Effector CD8-positive, alpha-beta T cell (primary cell): Measurements from ENCODE around the gene LRMDA.

Source experiments
- DNase-seq: peaks from one replicate; lab custom pipeline; 2025; lab: John Stamatoyannopoulos, UW

The LRMDA gene

DNA sequence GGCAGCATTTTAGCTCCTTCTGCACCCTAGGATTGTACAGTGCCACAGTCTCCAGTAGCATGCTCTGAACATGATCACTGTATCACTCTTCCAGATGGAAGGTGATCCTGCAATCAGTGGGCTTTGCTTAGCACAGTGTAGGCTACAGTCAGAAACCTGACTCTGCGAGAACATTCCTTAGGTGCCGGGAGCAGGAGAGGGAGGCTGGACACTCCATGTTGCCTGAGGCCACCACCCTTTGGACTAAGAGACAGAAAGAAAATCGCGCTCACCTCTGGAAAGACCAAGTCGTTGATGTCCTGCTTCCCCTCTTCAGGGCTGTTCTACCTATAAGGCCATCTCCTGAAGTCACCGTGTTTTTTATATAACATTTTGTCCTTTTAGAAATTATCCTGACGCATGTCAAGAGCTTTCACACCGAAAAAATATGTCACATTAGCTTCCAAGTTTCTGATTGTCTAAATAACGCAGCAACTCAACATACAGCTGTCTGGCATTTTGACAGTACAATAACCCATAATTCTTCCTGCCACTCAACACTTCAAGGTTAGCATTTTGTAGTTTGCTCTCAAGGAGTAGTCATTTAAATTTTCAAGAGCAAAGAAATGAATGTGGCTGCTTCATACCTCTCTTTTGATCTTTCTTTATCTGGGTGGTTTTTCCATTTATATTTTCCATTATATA, 563.1 kb downstream of the LRMDA start:
- no peak for DNase-seq

GRCh38 chr10:75995041-75995430, 563.6 kb downstream of the LRMDA start:
- no peak for DNase-seq

- no peak for DNase-seq
These were observed 564.3 kb downstream of the LRMDA start for GRCh38 chr10:75995720-75996119.

DNA sequence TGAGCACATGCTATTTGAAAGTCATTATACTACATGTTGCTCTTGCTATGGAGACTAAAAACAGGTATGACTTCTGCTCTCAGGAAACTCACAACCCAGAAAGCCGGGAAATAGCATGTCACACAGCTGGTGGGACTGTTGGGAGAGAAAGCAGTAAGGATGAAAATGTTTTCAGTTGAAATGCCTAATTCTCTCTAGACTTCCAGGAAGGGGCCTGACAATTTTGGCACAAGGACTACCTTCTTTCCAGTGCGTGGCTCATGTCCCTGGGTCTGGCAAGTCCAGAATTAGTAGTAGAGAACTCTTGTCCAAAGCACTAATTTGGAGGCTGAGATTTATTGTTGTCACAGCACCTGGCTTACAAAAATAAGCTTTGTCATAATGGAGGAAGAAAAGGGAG, 567.6 kb downstream of the LRMDA start:
- DNase-seq = no peak

DNA sequence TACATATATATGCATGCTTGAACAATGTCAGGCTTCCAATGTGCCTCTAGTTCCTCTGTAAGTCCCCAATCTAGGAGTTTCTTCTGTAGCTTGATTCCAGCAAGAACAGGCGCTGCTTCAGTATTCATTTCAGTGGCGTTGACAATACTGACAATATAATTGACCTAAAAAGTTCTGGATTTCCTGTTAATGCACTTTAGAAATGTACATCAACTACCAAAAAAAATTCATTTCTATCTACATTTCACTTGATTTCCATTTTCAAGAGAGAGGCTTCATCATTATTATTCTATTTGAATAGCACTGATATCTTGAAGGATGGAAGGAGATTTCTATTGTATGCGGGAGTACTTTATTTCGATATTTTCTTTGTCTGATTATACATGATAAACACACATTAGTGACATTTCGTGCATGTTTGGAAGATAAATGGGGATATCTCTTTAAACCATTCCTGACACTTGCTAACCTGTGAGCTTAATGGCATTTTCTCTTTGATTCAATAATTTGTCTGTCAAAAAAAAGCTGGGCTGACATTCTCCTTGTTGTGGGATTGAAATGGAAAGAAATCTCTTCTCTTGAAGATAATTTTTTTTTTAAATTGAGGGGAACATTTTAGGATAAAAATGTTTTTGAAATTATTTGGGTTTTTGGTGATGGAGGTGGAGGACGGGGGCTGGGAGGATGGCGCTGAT, 568.2 kb downstream of the LRMDA start:
- DNase-seq = no peak

DNA sequence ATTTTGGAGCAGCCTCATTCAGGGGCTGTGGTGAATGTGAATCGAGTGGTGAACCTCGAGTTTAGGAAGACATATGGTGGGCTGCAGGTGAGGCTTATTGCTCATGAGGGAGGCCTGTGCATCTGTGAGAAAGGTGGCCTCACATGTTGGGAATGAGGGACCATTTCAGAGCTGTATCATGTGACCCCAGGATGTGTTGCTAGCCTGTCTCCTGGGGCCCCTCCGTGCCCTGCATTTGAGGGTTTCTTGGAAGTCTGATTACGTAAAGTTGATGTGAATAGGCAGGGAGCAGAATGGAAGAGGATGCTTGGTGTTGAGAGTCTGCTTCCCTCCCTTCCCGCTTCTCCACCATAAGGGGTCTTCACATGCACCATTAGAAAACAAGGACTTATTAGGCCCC, 569.1 kb downstream of the LRMDA start:
- no peak for DNase-seq

- no peak for DNase-seq
These were observed 569.6 kb downstream of the LRMDA start for GRCh38 chr10:76001019-76001418.

DNA sequence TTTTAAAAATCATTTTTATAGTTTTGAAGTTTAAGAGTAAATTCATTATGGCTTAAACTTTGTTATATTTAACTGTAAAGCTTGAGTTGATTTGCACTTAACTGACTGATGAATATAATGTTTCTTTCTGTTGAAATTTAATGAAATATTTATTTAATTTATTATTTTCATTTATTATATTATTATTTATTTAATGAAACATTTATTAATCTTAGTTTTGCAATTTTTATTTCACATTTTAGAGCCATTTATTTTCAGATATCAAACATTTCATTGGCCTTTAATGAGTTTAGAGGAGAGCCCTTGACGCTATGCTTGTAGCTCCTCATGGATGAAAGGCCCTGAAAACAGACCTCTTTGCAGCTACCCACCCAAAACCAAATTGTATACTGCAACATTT, 570.0 kb downstream of the LRMDA start:
- no peak for DNase-seq

DNA sequence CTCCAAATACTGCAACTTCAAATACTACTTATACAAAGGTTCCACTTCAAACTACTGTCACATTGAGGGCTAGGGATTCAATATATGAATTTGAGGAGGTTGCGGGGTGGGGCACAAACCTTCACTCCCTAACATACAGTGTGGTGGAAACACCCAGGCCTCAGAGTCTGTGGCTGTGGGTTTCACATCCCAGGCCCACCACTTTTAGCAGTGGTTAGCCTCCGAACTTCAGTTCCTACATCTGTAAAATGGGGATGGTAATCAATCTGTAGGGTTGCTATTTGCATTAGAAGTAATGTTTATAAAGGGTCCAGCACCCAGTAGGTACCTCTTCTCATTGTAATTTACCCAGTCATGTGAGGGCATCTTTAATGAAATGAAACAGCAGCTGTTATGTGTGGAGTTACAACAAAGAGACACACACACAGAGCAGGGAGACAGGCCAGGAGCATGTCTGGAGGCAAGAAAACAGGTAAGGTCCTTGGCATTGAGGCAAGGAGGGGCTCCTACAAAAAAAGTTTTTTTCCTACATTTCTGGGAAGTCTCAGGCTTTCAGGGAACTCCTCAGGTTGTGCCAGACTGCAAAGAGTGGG, 570.9 kb downstream of the LRMDA start:
- no peak for DNase-seq

DNA sequence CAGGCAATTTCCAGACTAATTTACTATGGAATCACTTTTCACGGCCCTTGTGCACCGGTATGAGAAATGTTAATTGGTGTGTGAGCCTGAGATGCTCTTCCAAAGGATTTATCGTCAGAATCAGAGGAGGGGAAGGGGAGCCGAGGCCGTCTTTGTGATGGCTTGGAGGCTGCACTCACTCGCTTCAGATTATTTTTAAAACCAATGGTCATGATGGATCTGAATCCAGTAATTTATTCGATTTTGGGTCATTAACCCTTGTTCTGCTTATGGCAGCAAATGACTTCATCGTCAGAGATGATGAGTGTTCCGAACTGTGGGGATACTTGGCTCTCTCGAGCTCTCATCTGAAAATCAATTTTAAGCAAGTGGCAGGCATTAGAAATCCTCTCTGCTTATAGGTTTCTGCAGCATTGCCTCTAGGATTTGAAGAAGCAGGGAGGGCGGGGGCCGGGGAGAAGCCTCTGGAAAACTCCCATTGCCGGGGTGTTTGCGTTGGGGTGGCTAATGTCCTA, 576.3 kb downstream of the LRMDA start:
- no peak for DNase-seq

GRCh38 chr10:76009531-76009930, 578.1 kb downstream of the LRMDA start:
- DNase-seq = no peak

DNA sequence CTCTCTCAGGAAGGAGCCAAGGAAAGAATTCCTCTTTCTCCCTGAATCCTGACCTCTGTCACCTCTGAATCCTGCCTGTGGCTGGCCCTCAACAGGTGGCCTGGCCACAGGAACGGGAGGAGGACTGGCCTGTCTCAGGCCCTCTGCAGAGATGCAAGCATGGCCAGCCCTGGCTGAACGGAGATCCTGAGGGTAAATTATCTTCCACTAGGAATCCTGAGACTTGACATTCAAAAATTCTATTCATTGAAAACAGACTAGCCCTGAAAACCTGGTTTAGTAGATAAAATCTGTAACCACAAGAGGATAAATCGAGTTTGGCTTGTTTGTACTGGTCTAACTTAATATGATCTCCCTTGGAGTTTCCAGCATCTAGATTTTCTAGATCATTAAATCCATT, 579.3 kb downstream of the LRMDA start:
- DNase-seq = no peak

GRCh38 chr10:76012716-76013327, 581.4 kb downstream of the LRMDA start:
- DNase-seq = no peak

DNA sequence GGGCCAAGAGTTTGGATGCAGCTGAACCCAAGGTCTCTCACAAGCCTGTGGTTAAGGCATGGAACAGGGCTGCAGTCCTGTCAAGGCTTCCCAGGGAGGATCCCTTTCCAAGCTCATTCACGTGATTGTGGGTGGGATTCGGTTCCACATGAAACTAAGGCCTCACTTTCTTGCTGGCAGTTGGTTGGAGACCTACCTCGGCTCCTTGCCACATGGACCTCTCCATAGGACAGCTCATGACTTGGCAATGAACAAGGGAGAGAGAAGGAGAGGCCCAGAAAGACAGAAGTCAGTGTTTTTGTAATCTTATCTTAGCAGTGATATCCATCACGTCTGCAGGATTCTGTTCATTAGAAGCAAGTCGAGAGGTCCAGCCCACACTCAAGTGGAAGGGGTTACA, 583.8 kb downstream of the LRMDA start:
- no peak for DNase-seq

GRCh38 chr10:76017026-76017732, 585.8 kb downstream of the LRMDA start:
- no peak for DNase-seq

- no peak for DNase-seq
These were observed 586.5 kb downstream of the LRMDA start for GRCh38 chr10:76017733-76018433.

GRCh38 chr10:76020630-76021029, 589.2 kb downstream of the LRMDA start:
- DNase-seq = no peak

GRCh38 chr10:76021398-76021797, 590.0 kb downstream of the LRMDA start:
- no peak for DNase-seq

DNA sequence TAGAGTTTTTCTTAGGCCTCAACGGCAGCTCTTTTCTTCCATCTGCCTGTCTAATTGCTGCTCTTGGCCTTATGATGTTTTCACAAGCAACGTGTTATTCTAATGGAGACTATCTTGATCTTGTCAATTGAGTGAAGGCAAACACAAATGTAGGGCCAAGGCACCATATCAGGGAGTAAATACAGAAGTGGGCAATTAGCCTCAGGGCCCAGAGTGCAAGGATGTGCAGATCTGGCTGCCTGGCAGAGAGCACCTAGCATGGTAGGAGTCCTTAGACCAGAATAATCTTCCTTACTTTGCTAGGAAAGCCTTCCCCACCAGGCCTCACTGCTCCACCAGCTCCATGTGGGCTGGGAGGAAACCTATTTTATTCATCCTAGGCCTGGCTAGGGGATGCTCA, 590.9 kb downstream of the LRMDA start:
- no peak for DNase-seq

- DNase-seq = no peak
These were observed 591.6 kb downstream of the LRMDA start for GRCh38 chr10:76023007-76023406.

DNA sequence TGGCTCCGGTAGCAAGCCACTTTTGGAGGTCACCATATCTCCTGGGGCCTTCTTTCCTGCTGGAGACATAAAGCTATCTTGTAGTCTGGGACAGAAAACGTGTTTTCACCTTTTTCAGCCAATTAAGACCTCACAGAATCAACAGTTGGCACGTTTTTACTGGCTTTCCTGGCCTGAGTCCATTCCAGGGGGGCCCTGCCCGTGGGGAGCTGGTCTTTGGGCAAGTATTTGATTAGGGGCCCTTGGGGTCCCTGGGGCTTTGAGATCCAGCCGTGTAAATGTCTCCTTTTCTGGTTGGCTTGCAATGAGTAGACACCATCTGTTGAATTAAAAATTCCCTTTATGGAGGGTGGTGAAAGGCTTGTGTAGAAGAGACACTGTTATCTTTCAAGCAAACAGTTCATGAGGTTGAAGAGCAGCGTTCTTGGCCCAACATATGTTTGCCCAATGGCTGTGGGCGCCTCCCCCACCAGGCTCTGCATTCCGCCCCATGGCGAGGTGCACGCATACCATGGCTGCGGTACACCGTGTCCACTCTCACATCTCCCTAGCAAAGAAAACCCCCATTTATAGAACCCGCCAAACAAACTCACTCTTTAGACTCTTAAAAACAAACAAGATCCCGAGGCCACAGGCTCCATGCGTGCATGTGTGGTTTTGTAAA, 593.2 kb downstream of the LRMDA start:
- DNase-seq = no peak
